Retinal pigment epithelial cell (primary cell): ENCODE data around the gene ZNF775.

ENCODE experiments used
- DNase-seq: peaks from one replicate; pipeline ENCODE4 v3.0.0-alpha.2; 2010; ENCODE audit warnings: low read depth
- H3K4me3 ChIP-seq: 2 replicates; pipeline ENCODE4 v1.5.1; 2011; ENCODE audit warnings: mild to moderate bottlenecking, low read length, control low read depth, moderate library complexity
- TF ChIP-seq, protein P1 (sequence below): conservative IDR thresholded peaks from 2 replicates; pipeline ENCODE4 v1.5.1; 2011; ENCODE audit warnings: low read depth, low read length, control low read depth, inconsistent platforms

Gene ZNF775

DNA sequence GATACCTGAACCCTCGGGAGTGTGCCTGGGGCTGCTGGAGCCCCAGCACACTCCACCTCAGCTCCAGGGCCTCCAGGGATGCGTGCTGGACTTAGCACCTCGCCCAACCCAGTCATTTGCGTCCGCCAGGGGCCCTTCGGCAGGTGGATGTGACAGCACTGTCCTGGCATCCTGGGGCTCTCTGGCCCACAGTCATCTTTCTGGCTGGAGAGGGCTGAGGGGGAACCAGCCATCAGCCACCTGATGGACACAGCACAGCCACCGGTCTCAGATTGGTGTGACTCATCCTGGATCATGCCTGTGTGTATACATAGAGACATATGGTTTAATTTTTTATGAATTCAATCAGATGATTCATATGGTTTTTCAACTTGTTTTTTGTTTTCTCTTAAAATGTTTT is 11.1 kb downstream of the ZNF775 start:
- no peak overlapping the region for H3K4me3 ChIP-seq
- DNase-seq = no peak
- TF ChIP-seq, protein P1, sequence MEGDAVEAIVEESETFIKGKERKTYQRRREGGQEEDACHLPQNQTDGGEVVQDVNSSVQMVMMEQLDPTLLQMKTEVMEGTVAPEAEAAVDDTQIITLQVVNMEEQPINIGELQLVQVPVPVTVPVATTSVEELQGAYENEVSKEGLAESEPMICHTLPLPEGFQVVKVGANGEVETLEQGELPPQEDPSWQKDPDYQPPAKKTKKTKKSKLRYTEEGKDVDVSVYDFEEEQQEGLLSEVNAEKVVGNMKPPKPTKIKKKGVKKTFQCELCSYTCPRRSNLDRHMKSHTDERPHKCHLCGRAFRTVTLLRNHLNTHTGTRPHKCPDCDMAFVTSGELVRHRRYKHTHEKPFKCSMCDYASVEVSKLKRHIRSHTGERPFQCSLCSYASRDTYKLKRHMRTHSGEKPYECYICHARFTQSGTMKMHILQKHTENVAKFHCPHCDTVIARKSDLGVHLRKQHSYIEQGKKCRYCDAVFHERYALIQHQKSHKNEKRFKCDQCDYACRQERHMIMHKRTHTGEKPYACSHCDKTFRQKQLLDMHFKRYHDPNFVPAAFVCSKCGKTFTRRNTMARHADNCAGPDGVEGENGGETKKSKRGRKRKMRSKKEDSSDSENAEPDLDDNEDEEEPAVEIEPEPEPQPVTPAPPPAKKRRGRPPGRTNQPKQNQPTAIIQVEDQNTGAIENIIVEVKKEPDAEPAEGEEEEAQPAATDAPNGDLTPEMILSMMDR = no peak

DNA sequence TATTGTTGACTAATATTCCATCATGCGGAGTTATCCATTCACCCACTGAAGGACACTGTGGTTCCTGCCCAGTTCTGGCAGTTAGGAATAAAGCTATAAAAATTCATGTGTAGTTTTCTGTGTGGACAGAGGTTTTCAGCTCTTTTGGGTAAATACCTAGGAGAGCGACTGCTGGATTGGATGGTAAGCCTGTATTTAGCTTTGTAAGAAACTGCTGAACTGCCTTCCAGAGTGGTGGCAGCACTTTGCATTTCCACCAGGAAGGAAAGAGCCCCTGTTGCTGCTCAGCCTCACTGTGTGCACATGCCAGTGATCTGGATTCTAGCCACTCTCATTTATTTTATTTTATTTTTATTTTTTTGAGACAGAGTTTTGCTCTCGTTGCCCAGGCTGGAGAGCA is 14.2 kb downstream of the ZNF775 start:
- no peak for DNase-seq
- H3K4me3 ChIP-seq = no peak overlapping the region
- TF ChIP-seq, protein P1 = no peak

DNA sequence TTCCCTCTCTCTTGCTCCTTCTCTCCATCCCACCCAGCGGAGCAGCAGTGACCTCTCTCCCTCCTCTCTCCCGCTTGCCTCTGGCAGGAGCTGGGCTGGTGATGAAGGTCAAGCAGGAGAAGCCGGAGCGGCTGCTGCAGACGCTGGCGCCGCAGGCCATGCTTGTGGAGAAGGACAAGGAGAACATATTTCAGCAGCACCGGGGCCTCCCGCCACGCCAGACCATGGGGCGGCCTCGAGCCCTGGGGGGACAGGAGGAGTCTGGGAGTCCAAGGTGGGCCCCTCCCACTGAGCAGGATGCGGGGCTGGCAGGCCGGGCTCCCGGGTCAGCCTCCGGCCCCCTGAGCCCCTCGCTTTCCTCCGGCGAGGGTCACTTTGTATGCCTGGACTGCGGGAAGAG is 17.3 kb downstream of the ZNF775 start:
- no peak for DNase-seq
- no peak overlapping the region for H3K4me3 ChIP-seq
- TF ChIP-seq, protein P1 = no peak

DNA sequence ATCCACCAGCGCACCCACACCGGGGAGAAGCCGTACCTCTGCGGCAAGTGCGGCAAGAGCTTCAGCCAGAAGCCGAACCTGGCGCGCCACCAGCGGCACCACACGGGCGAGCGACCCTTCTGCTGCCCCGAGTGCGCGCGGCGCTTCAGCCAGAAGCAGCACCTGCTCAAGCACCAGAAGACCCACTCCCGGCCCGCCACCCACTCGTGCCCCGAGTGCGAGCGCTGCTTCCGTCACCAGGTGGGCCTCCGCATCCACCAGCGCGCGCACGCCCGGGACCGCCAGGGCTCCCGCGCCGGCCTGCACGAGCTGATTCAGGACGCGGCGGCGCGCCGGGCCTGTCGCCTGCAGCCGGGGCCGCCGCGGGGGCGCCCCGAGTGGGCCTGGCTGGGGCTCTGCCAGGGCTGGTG is 17.7 kb downstream of the ZNF775 start:
- no peak for DNase-seq
- H3K4me3 ChIP-seq = no peak overlapping the region
- TF ChIP-seq, protein P1 = no peak

DNA sequence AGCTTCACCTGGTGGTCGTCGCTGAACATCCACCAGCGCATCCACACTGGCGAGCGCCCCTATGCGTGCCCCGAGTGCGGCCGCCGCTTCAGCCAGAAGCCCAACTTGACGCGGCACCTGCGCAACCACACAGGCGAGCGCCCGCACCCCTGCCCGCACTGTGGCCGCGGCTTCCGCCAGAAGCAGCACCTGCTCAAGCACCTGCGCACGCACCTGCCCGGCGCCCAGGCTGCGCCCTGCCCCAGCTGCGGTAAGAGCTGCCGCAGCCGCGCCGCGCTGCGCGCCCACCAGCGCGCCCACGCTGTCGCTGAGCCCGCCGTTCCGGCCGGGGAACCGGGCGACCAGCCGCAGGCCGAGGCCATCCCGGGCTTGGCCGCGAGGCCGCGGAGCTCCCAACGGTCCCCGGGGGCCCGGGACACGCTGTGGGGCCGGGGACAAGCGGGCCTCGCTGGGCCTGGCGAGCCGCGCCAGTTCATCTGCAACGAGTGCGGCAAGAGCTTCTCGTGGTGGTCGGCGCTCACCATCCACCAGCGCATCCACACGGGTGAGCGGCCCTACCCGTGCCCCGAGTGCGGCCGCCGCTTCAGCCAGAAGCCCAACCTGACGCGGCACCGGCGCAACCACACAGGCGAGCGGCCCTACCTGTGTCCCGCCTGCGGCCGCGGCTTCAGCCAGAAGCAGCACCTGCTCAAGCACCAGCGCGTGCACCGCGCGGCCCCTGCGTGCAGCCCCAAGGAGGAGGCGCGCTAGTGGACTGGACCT is 18.4 kb downstream of the ZNF775 start:
- no peak overlapping the region for H3K4me3 ChIP-seq
- no peak for DNase-seq
- TF ChIP-seq, protein P1 = no peak

DNA sequence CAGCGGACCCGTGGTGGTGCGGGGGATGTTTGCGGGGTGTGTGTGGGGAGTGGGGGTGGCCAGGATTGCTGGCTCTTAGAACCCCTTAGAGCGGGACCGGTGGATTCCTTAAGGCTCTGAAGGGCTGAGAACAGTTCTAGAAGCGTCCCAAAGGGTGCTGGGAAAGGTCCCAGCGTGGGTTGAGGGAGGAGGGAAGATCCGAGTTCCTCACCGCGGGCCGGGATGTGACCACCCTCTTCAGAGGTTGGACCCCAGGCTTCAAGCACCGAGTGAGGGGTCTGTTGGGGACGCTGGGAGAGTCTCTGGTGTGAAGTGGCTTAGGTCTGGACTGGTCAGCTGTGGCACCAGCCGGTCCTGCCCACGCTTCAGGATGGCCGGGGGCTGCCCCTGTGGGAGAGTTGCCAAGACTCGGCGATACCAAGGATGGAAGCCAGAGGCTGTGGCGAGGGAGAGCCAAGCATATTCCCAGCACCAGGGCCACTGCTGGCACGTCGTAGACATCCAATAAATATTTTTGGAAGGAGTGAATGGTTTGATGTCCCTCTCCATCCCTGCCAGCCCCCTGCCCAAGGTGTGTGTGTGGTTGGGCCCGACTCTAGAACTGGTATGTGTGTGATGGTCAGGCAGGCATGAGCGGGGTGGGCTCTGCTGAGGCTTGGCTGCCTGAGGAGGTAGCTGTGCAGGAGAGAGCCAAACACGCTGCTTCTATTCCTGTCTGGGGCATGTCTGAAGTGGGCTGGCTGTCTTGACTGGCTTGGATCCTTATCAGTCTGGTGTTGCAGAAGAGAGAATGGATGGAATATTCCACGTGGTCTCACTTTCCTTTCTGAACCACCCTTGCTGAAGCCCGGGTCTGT is 19.2 kb downstream of the ZNF775 start:
- H3K4me3 ChIP-seq = no peak overlapping the region

More for the DNA sequence above, 19.2 kb downstream of the ZNF775 start:
- no peak for DNase-seq
- TF ChIP-seq, protein P1 = no peak
